Gastroesophageal sphincter (tissue), 3 donors: ENCODE measurements around the gene KAZN.

Source experiments
- CTCF ChIP-seq, 4 experiments: fragments of 200-600 bp in 2 of 4; fragments of 450-650 bp in 2 of 4; sonication (generic) in 1 of 4; IDR thresholded peaks; one replicate each; pipeline ENCODE4 v1.5.1; 2017 to 2019; ENCODE audit warnings: antibody characterized with exemption in 4 of 4, mild to moderate bottlenecking in 2 of 4, moderate library complexity in 2 of 4
- POLR2A ChIP-seq, 2 donors: fragments of 450-650 bp; IDR thresholded peaks; one replicate each; pipeline ENCODE4 v1.6.1; 2017; ENCODE audit warnings: antibody characterized with exemption in 2 of 2, mild to moderate bottlenecking in 2 of 2, moderate library complexity in 1 of 2
- POLR2AphosphoS5 ChIP-seq: sonication (generic); formaldehyde crosslinking; IDR thresholded peaks from one replicate; pipeline ENCODE4 v1.6.1; 2017; ENCODE audit warnings: antibody characterized with exemption

- TF ChIP-seq POLR2A (IDR thresholded peaks at IDR 0.05): no peak
- no peak for TF ChIP-seq CTCF (IDR thresholded peaks at IDR 0.05)
- TF ChIP-seq POLR2AphosphoS5: no peak
These were observed 8.8 kb downstream of the KAZN start for GRCh38 chr1:14607295-14607694.
